ENCODE results near the gene GLOD5.

Gene GLOD5

GRCh38 chrX:48801280-48802088, 39.9 kb downstream of the GLOD5 start, which contains the start of gene HDAC6:
HDAC6 (plus strand) TSS chrX:48802067; CDS start chrX:48802693, 626 bp downstream.
- H3K4me3 ChIP-seq, result peak within 1 kb of the TSS; percentile 76
- peak within 1 kb of the TSS; percentile 77 to 99 for H3K27ac ChIP-seq
- TF ChIP-seq CTCF (IDR thresholded peaks at IDR 0.05), result no peak
- peak; percentile 97 for DNase-seq (ENCODE audit: low spot score)

GRCh38 chrX:48802089-48802904, 40.8 kb downstream of the GLOD5 start:
- peak; percentile 91 for DNase-seq (ENCODE audit: low spot score)
- TF ChIP-seq CTCF (IDR thresholded peaks at IDR 0.05), result no peak
- Histone ChIP-seq H3K27ac (peak overlapping the region; percentile 69 to 99), H3K4me3 (peak overlapping the region; percentile 76)

GRCh38 chrX:48802905-48803200, 41.3 kb downstream of the GLOD5 start:
- Histone ChIP-seq H3K4me3 (peak overlapping the region; percentile 76), H3K27ac (peak overlapping the region; percentile 69 to 99)
- no peak for DNase-seq (ENCODE audit: low spot score)
- no peak for TF ChIP-seq CTCF (IDR thresholded peaks at IDR 0.05)

- Histone ChIP-seq H3K27ac (no peak overlapping the region), H3K4me3 (no peak overlapping the region)
- no peak for TF ChIP-seq CTCF (IDR thresholded peaks at IDR 0.05)
- DNase-seq (ENCODE audit: low spot score), result no peak
Observed at GRCh38 chrX:48806081-48806480, 44.5 kb downstream of the GLOD5 start.

- Histone ChIP-seq H3K4me3 (no peak overlapping the region), H3K27ac (no peak overlapping the region)
- no peak for TF ChIP-seq CTCF (IDR thresholded peaks at IDR 0.05)
- no peak for DNase-seq (ENCODE audit: low spot score)
Observed at GRCh38 chrX:48813644-48814043, 52.1 kb downstream of the GLOD5 start.

- H3K4me3 ChIP-seq, result no peak overlapping the region
- no peak for TF ChIP-seq CTCF (IDR thresholded peaks at IDR 0.05)
- H3K27ac ChIP-seq, result no peak overlapping the region
- DNase-seq (ENCODE audit: low spot score), result no peak
Observed at GRCh38 chrX:48814722-48815121, 53.2 kb downstream of the GLOD5 start.

Data from coronary artery (tissue), 2 donors.